GM19193 (cell line): Measurements from ENCODE around the gene SUPT6H.

Experiments
- POLR2A ChIP-seq: IDR thresholded peaks from 4 replicates; pipeline ENCODE4 v1.6.1; 2011; ENCODE audit not compliant: insufficient read depth, insufficient read length; ENCODE audit errors: extremely low read depth

SUPT6H gene

GRCh38 chr17:28706471-28707338 lies 44.7 kb downstream of the SUPT6H start:
- TF ChIP-seq POLR2A = no peak

GRCh38 chr17:28707339-28707720 lies 45.3 kb downstream of the SUPT6H start:
- no peak for TF ChIP-seq POLR2A

- TF ChIP-seq POLR2A = peak; percentile 62
These were observed 49.1 kb downstream of the SUPT6H start for GRCh38 chr17:28710861-28711722.

GRCh38 chr17:28711723-28712031 lies 49.7 kb downstream of the SUPT6H start, which contains the start of gene PROCA1:
Gene PROCA1, minus strand, starts transcription at chr17:28711888. Its CDS starts 228 bp downstream, at chr17:28711660.
- TF ChIP-seq POLR2A = no peak

GRCh38 chr17:28712032-28712704 lies 50.2 kb downstream of the SUPT6H start:
- TF ChIP-seq POLR2A = no peak

- no peak for TF ChIP-seq POLR2A
These were observed 50.9 kb downstream of the SUPT6H start for GRCh38 chr17:28712705-28713415.

- TF ChIP-seq POLR2A = no peak
These were observed 52.3 kb downstream of the SUPT6H start for GRCh38 chr17:28714281-28714680.

GRCh38 chr17:28715217-28715616 lies 53.2 kb downstream of the SUPT6H start:
- no peak for TF ChIP-seq POLR2A

- TF ChIP-seq POLR2A = no peak
These were observed 55.0 kb downstream of the SUPT6H start for GRCh38 chr17:28716740-28717577.

- no peak for TF ChIP-seq POLR2A
These were observed 55.8 kb downstream of the SUPT6H start, which contains the start of gene RAB34 for GRCh38 chr17:28717578-28718332. Gene RAB34, minus strand, starts transcription at chr17:28717868. Its CDS starts 602 bp downstream, at chr17:28717266.

GRCh38 chr17:28718333-28719020 lies 56.5 kb downstream of the SUPT6H start:
- TF ChIP-seq POLR2A = no peak

GRCh38 chr17:28719021-28719433 lies 57.0 kb downstream of the SUPT6H start:
- TF ChIP-seq POLR2A = no peak

GRCh38 chr17:28720247-28720996 lies 58.4 kb downstream of the SUPT6H start:
- no peak for TF ChIP-seq POLR2A
